ENCODE data around the gene MYL9. TPM values are rescaled to one million over a fixed set of nuclear protein-coding genes. Genes with fewer than 3 reads are reported as not detected.
A peak's percentile ranks its signal among the peaks of the same experiment; 100 is the strongest.

The MYL9 gene
- total and polyA plus RNA-seq, 2 experiments from 2014 or later, result 579 to 1,624 TPM

DNA sequence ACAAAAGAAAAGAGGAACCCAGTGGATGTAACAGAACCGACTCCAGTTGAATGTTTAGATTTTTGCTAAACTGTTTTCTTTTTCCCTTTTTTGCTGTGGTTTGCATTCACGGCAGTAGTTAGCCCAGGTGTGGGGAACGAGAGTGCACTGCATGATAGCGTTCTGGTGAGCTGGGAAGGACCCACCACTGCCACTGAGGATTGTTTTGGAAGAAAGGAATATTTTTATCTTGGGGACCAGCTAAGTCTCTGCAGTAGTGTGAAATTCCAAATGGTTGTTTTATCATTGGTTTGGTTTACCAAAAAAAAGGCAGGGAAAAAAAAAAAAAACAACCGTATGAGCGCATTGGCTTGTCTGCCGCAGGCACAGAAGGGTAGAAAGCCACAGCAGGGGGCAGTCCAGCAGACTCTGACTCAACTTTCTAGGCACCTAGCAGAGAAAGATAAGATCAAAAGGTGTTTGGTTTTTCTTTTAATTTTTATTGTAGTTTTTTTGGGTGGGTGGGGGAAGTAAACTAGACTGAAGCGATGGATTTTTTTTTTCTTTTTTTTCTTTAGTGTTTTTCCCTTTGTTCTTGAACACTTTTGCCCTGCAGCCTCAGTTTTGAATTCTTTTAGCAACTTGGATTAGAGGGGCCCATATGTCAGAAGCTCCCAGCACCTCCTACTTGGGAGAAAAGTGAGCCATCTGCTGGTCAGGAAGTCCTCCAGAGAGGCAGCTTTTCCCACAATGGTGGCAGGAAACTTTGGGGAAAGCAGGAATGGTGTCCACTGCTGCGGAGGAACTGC is 50.7 kb downstream of the MYL9 start:
- H3K27ac ChIP-seq, result peak overlapping the region; percentile 26
- DNase-seq (ENCODE audit: low read depth in 1 of 2, low spot score in 1 of 2), result peak; percentile 44 to 53

GRCh38 chr20:36593347-36593929 is 52.1 kb downstream of the MYL9 start:
- H3K4me1 ChIP-seq (ENCODE audit: low read depth), result peaks cover 9% of the 10 kb centered on the region
- H3K9me3 ChIP-seq (ENCODE audit: low read depth), result no peaks in the 10 kb centered on the region
- H3K36me3 ChIP-seq, result peaks cover 9% of the 10 kb centered on the region
- no peak overlapping the region for H3K27ac ChIP-seq
- H3K27me3 ChIP-seq, result no peaks in the 10 kb centered on the region
- H3K4me3 ChIP-seq, result no peak overlapping the region
- no peak for DNase-seq (ENCODE audit: low read depth in 1 of 2, low spot score in 1 of 2)
- TF ChIP-seq CTCF (IDR thresholded peaks at IDR 0.05; ENCODE audit: low read depth, low read length), result no peak

More for the DNA sequence above, 50.7 kb downstream of the MYL9 start:
- peak; percentile 47 for TF ChIP-seq CTCF (IDR thresholded peaks at IDR 0.05; ENCODE audit: low read depth, low read length)
- Histone ChIP-seq H3K27me3 (no peaks in the 10 kb centered on the region), H3K4me3 (no peak overlapping the region), H3K9me3 (ENCODE audit: low read depth) (no peaks in the 10 kb centered on the region), H3K36me3 (peaks cover 11% of the 10 kb centered on the region), H3K4me1 (ENCODE audit: low read depth) (no peaks in the 10 kb centered on the region)

DNA sequence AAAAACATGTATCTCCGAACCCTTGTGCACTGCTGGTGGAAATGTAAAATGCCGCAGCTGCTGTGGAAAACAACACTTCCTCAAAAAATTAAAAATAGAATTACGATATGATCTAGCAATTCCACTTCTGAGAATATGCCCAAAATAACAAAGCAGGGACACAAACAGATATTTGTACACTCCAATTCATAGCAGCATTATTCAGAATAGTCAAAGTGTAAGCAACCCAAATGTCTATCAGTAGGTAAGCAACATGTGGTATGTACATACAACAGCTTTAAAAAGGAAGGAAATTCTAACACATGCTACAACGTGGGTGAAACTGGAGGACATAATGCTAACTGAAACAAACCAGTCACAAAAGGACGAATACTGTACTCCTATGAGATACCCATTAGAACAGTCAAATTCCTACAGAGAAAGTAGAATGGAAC is 58.6 kb downstream of the MYL9 start:
- Histone ChIP-seq H3K36me3 (no peaks in the 10 kb centered on the region), H3K27ac (no peak overlapping the region), H3K9me3 (ENCODE audit: low read depth) (no peaks in the 10 kb centered on the region), H3K4me1 (ENCODE audit: low read depth) (peaks cover 19% of the 10 kb centered on the region), H3K27me3 (no peaks in the 10 kb centered on the region), H3K4me3 (no peak overlapping the region)
- no peak for DNase-seq (ENCODE audit: low read depth in 1 of 2, low spot score in 1 of 2)
- no peak for TF ChIP-seq CTCF (IDR thresholded peaks at IDR 0.05; ENCODE audit: low read depth, low read length)

Other genes starting within 250 kb of the MYL9 start
- 33.5 and 45.7 TPM in 2 replicates for gene DLGAP4, start 235.2 kb upstream of the MYL9 start, total RNA-seq
- 51.6 and 63.3 TPM in 2 replicates for gene DLGAP4, start 235.2 kb upstream of the MYL9 start, polyA plus RNA-seq
- 52.8 and 59.4 TPM in 2 replicates for gene TGIF2, start 32.1 kb downstream of the MYL9 start, total RNA-seq
- 69.5 and 90.6 TPM in 2 replicates for gene TGIF2, start 32.1 kb downstream of the MYL9 start, polyA plus RNA-seq
- gene RAB5IF, start 64.3 kb downstream of the MYL9 start, total RNA-seq, result 88.0 and 123 TPM in 2 replicates
- 114 and 162 TPM in 2 replicates for gene RAB5IF, start 64.3 kb downstream of the MYL9 start, polyA plus RNA-seq
- gene SLA2, start 104.7 kb downstream of the MYL9 start, total RNA-seq, result 0.11 and 0.21 TPM in 2 replicates
- gene SLA2, start 104.7 kb downstream of the MYL9 start, polyA plus RNA-seq, result not detected in 2 replicates
- 29.1 and 31.1 TPM in 2 replicates for gene NDRG3, start 204.6 kb downstream of the MYL9 start, total RNA-seq
- 43.4 and 58.7 TPM in 2 replicates for gene NDRG3, start 204.6 kb downstream of the MYL9 start, polyA plus RNA-seq
- gene DSN1, start 232.2 kb downstream of the MYL9 start, total RNA-seq, result 10.2 and 13.7 TPM in 2 replicates
- 12.4 and 18.6 TPM in 2 replicates for gene DSN1, start 232.2 kb downstream of the MYL9 start, polyA plus RNA-seq

All from cardiac muscle cell (in vitro differentiated cells and primary cell).